COLO829 (cell line): ENCODE results near the gene RCAN1.
A peak's percentile ranks its signal among the peaks of the same experiment; 100 is the strongest.
"Not testable (repeated sequence)": the region's sequence is repeated elsewhere in the genome, so short reads cannot be mapped to it uniquely, and the experiment has no call there.

Experiments
- DNase-seq: peaks from one replicate; pipeline ENCODE4 v3.0.0; 2012; ENCODE audit warnings: low spot score

RCAN1 gene

DNA sequence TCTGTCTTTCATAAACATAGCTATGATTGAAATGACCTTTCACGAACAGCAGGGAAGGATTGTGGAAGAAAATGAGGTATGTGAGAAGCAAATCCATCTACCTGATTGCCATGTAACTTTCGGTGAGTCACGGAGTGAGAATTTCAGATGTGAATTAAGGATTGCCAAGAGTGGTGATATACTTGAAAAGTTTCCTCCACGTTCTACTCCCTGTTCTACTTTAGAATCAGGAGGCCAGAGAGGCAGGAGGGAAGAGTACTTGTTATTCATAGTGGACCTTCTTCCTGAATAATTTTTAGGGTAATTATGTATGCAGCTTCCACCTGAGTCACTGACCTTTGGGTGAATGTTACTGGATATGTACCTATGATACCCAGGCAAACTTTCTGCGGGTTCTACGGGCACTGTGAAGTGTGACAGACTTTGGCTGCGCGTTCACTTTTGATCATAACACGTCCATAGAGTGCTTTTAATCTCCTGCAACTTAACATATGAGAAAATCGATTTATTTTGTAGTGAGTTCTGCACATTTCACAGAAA lies 100.3 kb downstream of the RCAN1 start:
- DNase-seq: no peak

DNA sequence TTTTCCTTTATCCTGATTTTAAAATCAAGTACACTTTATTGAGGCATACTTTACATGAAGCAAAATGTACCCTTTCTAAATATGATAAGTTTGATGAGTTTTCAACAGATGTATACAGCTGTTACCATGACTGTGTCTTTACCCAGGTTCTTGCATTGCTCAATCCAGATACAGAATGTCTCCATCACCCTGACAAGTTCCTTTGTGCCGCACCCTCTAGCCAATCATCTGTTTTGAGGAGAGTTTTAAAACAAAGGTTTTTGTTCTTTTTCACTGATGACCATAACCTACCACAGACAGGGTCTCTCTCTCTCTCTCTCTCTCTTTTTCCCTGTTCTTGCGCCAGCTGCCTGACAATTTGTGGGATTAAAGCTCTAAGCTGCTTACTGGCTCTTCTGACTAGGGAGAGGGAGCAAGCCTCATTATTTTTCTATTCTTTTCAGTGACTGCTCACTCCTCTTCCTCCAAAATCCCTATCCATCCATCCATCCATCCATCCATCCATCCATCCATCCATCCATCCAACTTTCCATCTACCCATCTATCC lies 101.7 kb downstream of the RCAN1 start:
- DNase-seq: no peak

DNA sequence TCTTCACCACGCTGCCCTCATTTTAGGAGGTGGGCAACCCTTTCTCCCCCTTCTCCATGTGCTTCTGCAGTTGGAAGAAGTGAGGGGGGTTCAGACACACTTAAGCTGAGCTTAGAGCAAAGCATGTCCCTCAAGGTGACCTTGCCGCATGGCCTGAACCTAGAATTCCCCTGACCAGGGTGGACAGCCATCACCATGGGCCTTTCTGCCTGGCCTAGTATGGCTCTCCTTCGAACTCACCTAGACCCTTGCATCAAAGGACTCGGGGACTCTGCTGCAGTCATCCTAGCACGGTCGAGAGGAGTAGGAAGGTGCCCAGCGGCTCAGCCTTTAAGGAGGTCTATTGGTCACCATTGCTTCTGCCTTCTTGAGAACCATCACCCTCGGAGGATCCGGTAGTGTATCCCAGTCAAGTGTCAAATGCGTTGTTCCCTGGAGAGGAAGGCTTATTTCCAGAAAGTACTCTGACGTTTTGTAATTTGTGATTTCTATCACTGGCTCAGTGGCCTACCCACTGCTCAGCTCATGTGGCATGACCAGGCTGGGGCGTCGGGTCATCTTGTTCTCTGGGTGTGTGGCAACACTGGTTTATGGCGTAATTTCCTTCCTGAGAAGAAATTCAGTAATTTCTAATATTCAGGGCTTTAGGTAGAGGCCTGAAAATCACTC lies 103.0 kb downstream of the RCAN1 start, which contains the start of gene KCNE1:
KCNE1 (minus strand) TSS at position 424 of the 669 bp plus-strand sequence. CDS start 62,576 bp downstream, outside the sequence.
- no peak for DNase-seq

DNA sequence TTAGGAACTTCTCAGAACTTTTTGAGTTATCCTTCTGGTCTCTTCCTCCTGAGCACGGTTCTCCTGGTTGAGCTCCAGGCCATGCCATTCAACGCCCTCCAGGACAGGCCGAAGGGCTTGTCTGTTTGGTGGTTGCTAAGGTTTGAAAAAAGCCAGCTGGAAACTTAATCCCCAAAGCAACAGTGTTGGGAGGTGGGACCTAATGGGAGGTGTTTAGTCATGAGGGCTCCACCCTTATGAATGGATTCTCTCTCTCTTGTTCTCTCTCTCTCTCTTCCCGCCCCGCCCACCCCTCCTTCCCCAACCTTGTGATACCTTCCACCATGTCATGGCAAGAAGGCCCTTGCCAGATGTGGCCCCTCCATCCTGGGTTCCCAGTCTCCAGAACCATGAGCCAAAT lies 103.7 kb downstream of the RCAN1 start:
- DNase-seq: no peak

DNA sequence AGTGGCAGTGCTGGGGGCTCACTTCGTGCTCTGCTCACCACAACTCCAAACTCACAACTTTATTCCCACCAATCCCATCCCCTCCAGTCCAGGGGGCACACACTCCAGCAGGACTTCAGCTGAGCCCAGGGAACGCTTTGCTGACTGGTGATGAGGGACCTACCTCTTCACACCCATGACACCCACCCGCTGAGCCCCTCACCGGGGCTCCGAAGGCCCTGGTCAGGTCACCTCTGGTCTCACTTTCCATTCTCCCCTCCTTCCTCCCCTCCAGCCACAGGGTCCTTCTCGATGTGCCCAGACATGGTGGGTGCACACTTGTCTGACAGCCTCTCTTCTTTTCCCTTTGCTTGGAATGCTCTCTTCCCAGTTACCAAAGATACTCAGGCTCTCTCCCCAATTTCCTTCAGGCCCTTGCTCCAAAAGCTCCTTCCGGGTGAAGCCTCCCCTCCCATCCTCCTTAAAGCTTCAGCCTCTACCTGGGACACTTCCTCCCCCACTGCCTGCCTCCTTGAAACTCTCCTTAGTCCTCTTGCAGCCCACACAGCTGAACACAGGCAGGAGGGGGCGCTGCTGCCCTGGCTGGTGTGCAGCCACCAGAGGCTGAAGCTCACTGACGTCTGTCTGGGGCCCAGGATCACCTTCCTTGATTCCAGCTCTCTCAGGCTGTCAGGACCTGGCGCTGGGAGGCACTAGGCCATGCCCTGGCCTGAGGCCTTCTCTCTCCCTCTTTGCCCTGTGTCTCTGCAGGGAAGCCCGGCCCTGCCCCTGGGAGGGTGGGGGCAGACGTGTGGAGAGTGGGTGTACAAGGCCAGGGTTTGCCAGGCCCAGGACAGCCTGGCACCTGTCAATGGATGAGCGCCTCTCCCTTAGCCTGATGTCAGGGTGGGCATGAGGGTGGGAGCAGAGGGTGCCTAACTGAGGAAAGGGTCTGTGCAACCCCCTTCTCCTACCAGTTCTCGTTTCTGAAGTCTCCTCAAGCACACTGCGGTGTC lies 104.5 kb downstream of the RCAN1 start:
- DNase-seq: peak; percentile 72

DNA sequence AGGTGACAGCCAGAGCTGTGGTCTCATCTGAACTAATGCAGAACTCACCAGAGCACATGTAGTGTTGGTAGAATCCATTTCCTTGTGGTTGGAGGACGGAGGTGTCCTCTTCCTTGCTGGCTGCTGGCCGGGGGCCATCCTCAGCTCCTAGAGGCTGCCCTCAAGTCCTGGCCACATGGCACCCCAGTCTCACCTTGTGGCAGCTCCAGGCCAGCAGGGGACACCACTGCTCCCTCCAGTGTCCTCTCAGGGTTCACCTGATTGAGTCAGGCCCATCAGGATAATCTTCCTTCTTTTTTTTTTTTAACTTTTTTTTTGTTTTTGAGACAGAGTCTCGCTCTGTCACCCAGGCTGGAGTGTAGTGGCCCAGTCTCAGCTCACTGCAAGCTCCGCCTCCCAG lies 105.8 kb downstream of the RCAN1 start:
- no peak for DNase-seq

DNA sequence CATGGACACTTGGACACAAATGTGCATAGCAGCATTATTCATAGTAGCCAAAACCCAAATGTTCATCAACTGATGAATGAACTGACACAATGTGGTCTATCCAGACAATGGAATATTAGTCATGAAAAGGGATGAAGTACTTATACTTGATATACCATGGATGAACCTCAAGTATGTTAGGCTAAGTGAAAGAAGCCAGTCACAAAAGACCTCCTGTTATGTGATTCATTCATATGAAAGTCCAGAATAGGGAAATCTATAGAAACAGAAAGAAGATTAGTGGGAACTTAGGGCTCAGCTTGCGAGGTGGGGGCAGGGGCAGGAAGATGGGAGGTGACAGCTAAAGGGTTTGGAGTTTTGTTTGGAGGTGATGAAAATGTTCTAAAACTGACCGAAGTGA lies 110.3 kb downstream of the RCAN1 start:
- no peak for DNase-seq

DNA sequence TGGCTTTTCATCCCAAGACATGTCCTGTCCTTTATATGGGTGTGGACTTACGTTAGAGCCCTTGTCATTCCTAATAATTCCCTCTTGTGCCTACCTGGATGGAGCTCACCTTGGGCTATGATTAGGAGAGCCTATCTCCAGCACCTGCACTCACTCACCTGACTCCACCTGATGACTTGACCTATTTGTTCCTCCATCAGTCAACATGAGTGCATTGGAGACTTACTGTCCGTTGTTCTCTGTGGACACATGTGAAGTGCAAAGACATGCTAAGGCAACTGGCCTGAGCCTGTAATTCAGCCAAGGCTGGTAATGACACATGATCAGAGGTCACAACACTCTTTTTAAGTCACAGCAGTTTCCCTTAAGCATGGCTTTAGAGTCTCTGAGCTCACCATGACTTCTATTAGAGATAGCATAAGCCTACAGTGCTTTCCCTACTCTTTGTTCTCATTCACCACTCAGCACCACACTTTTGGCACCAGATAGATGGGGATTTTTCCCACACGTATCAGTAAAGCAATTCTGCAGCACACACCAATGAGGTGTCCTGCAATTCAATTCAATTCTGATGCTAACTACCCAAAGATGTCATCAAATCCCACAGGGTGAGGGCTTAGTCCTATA lies 112.3 kb downstream of the RCAN1 start:
- DNase-seq: no peak

DNA sequence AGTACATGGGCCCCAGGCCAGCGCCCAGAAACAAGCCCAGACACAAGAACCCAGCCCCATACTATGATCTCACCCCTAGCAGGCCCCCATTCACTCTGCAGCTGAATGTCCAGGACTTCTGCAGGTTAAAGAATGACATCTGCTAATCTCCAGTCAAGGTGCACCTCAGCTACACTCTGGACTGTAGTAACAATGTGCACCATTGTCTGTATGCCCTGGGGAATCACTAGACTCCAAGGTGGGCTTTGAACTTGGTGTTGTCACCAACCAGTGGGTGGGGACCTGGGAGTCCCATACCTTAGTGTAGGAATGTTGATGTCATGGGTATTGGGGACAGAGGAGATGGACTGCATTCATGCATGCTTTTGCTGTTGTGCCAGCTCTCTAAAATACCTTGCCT lies 113.2 kb downstream of the RCAN1 start:
- DNase-seq: no peak

DNA sequence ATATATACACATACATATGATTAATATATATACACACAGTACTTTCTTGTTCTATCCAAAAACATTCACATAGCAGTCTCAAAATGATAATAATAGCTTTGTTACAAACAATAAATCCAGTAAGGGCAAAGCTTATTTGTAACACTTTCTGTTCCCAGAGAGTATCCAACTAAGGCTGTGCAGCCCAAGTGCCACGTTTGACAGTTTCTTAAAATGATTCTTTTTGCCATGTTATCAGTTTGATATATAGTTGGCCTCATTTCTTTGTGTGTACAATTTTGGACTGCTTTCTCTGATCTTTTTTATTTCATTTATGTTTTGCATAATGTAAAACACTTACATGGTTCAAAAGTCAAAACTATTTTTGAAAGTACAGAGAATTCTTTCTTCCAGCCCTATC lies 114.7 kb downstream of the RCAN1 start:
- DNase-seq: no peak

DNA sequence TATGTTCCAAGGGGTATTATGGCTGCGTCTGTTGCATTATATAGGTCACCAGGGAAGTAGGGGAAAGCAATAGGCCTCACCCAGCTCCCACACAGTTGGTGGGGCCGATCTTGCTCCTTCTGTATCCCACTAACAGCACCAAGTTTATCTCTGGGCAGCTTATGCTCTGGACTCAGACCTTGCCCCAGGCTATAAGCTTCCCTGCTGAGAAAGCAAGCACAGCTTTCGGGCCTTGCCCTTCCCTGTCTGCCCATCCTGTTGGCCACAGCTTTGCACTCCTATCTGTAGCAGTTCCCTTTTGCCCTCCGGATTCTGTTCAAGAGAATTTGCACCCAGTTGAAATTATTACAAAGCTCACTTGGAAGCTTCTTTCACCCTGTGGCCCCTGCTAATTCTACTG lies 115.8 kb downstream of the RCAN1 start:
- no peak for DNase-seq

DNA sequence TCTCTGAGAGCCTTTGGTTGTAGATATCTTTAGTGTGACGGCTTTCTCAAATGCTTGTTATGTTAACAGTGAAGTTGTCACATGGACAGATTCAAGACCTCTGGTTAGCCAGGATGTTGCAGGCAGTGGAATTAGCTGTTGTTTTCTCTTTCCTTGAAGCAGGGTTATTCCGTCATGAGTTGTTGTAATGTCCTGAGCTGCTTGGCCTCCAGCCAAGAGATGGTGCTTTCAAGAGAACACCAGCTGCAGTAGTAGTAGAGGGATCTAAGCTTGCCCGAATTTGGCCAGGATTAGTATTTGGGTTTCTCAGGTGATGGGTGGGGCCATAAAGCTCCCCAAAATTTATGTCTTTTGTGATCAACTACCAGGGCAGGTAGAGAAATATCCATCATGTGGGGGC lies 116.3 kb downstream of the RCAN1 start:
- DNase-seq: no peak

DNA sequence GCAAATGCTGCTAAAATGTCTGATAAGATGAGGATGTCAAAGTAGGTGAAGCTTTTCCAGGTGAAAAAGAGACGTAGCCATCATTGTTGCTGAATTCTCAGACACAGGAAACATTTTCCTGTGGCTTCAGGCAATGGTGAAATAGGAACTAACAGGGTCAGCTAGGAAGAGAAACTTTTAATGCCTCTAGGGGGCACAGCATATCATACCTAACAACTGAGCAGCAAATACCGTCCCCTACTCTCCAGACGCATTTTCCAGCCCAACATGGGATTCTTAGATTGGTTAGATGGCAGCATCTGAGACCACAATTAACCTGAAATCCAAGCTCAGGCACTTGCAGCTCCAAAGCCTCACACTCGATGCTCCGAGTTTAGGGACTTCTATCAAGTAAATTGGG lies 131.1 kb downstream of the RCAN1 start:
- DNase-seq: not testable (repeated sequence)

DNA sequence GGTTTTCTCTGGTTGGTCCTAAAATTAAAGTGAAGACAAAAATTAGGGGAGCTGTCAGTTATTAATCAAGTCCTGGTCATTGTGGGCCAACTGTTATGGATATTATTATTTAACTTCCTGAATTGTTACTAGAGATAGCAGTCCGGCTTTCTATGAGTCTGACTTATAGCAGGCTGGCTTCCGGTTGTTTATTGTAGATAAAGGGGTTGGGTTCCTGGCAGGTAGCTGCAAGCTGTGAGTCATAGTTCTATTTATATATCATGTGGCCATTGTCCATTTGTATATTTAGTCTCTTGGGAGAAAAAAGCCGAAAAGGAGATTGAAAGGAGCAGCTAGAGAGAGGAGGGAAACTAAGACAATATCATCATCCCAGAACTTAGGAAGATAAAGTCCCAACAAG lies 131.5 kb downstream of the RCAN1 start:
- DNase-seq: not testable (repeated sequence)

DNA sequence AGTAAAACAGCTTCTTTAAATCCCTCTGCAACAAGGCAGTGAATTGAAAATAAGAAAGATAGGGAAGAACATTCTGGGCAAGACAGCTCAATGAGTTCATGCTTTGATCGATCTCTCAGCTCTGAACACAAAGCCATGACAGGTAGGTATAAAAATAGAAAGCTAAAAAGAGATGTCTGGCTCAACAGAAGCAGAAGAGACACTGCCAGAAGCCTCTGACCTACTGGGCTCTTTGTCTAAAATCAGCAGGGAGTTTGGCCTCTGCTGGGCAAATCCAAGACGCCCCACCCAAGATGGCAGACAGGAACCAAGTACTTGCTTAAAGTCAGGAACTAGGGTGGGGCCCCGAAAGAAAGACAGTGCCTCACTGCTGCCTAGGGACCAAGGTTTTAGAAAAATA lies 147.6 kb downstream of the RCAN1 start:
- not testable (repeated sequence) for DNase-seq
